Measurements from ENCODE around the gene ZNF653. TPM values are rescaled to one million over a fixed set of nuclear protein-coding genes. Genes with fewer than 3 reads are reported as not detected.

ZNF653 gene
- 4.0 and 6.4 TPM in 2 replicates for total RNA-seq

GRCh38 chr19:11505504-11506100, at the start of gene ZNF653:
TSS of gene ZNF653 (minus strand) at chr19:11505839. CDS start at chr19:11505786, 53 bp downstream.

GRCh38 chr19:11538232-11539036, 32.8 kb upstream of the ZNF653 start, which contains the start of gene CNN1:
TSS of gene CNN1 (plus strand) at chr19:11538851. CDS start at chr19:11538928, 77 bp downstream.

GRCh38 chr19:11528551-11529341, 23.1 kb upstream of the ZNF653 start, which contains the start of gene ECSIT:
TSS of gene ECSIT (minus strand) at chr19:11529134. CDS start at chr19:11519170, 9,964 bp downstream.

GRCh38 chr19:11480715-11481533, 24.7 kb downstream of the ZNF653 start, which contains the start of gene ELAVL3:
TSS of gene ELAVL3 (minus strand) at chr19:11481046. CDS start at chr19:11480608, 438 bp downstream.

GRCh38 chr19:11435057-11435832, 70.4 kb downstream of the ZNF653 start, which contains the start of the genes ODAD3 and PRKCSH:
TSS of gene ODAD3 (minus strand) at chr19:11435121. CDS start at chr19:11435016, 105 bp downstream.
TSS of gene PRKCSH (plus strand) at chr19:11435635. CDS start at chr19:11436118, 483 bp downstream.

Other genes starting within 250 kb of the ZNF653 start
- gene DOCK6, start 243.3 kb downstream of the ZNF653 start, total RNA-seq: 5.0 and 7.0 TPM in 2 replicates
- gene TSPAN16, start 209.7 kb downstream of the ZNF653 start, total RNA-seq: not detected in 2 replicates
- 16.2 and 22.2 TPM in 2 replicates for gene RAB3D, start 166.2 kb downstream of the ZNF653 start, total RNA-seq
- gene TMEM205, start 159.6 kb downstream of the ZNF653 start, total RNA-seq: 92.3 and 93.8 TPM in 2 replicates
- gene CCDC159, start 159.3 kb downstream of the ZNF653 start, total RNA-seq: 7.0 and 9.6 TPM in 2 replicates
- gene PLPPR2, start 150.4 kb downstream of the ZNF653 start, total RNA-seq: 10.0 and 13.0 TPM in 2 replicates
- gene SWSAP1, start 131.2 kb downstream of the ZNF653 start, total RNA-seq: 0.37 and 0.43 TPM in 2 replicates
- 3.8 and 6.0 TPM in 2 replicates for gene EPOR, start 121.5 kb downstream of the ZNF653 start, total RNA-seq
- 1.4 TPM in 2 replicates for gene RGL3, start 86.5 kb downstream of the ZNF653 start, total RNA-seq
- gene ODAD3, start 70.7 kb downstream of the ZNF653 start, total RNA-seq: 0.18 and 0.28 TPM in 2 replicates
- 106 and 160 TPM in 2 replicates for gene PRKCSH, start 70.2 kb downstream of the ZNF653 start, total RNA-seq
- gene ELAVL3, start 24.8 kb downstream of the ZNF653 start, total RNA-seq: not detected in 2 replicates
- 27.7 and 43.3 TPM in 2 replicates for gene ECSIT, start 23.3 kb upstream of the ZNF653 start, total RNA-seq
- 7.5 and 16.5 TPM in 2 replicates for gene CNN1, start 33.0 kb upstream of the ZNF653 start, total RNA-seq
- gene ELOF1, start 53.4 kb upstream of the ZNF653 start, total RNA-seq: 29.4 and 41.2 TPM in 2 replicates
- gene ACP5, start 71.8 kb upstream of the ZNF653 start, total RNA-seq: 1.3 and 2.0 TPM in 2 replicates
- 19.0 and 19.3 TPM in 2 replicates for gene ZNF627, start 91.6 kb upstream of the ZNF653 start, total RNA-seq
- 3.1 and 4.3 TPM in 2 replicates for gene ZNF823, start 233.1 kb upstream of the ZNF653 start, total RNA-seq